Ramos (cell line): Measurements from ENCODE around the gene SF3A1.
"Not testable (repeated sequence)": the region's sequence is repeated elsewhere in the genome, so short reads cannot be mapped to it uniquely, and the experiment has no call there.

ENCODE experiments used
- in situ Hi-C: fragments of 300-500 bp; cut with MboI; formaldehyde crosslinking; loops from one replicate; pipeline ENCODE4 v1.14.3; 2022; ENCODE audit warnings: low sequenced_read_pairs; ENCODE audit not compliant: unreplicated experiment

The SF3A1 gene

GRCh38 chr22:30358541-30358940 lies 1.8 kb upstream of the SF3A1 start:
- in situ Hi-C loops: no loop called here

- in situ Hi-C loops: no loop called here
Measured at GRCh38 chr22:30357650-30358215, 1.0 kb upstream of the SF3A1 start.

- in situ Hi-C loops: no loop called here
Measured at GRCh38 chr22:30357236-30357570, 509 bp upstream of the SF3A1 start.

- in situ Hi-C loops: no loop called here
Measured at GRCh38 chr22:30354644-30355043, 2.0 kb downstream of the SF3A1 start.

GRCh38 chr22:30351226-30351625 lies 5.5 kb downstream of the SF3A1 start:
- in situ Hi-C loops: no loop called here

- in situ Hi-C loops: no loop called here
Measured at GRCh38 chr22:30348809-30349208, 7.9 kb downstream of the SF3A1 start.

GRCh38 chr22:30348404-30348803 lies 8.3 kb downstream of the SF3A1 start:
- in situ Hi-C loops: no loop called here

- in situ Hi-C loops: no loop called here
Measured at GRCh38 chr22:30347255-30347892, 9.3 kb downstream of the SF3A1 start.

- in situ Hi-C loops: no loop called here
Measured at GRCh38 chr22:30344447-30345200, 12.1 kb downstream of the SF3A1 start.

- in situ Hi-C loops: no loop called here
Measured at GRCh38 chr22:30340911-30341685, 15.6 kb downstream of the SF3A1 start.

GRCh38 chr22:30338802-30339201 lies 17.9 kb downstream of the SF3A1 start:
- in situ Hi-C loops: no loop called here

- in situ Hi-C loops: not testable (repeated sequence)
Measured at GRCh38 chr22:30338341-30338740, 18.4 kb downstream of the SF3A1 start.

- in situ Hi-C loops: no loop called here
Measured at GRCh38 chr22:30337461-30337778, 19.3 kb downstream of the SF3A1 start.

- in situ Hi-C loops: no loop called here
Measured at GRCh38 chr22:30336752-30337460, 19.8 kb downstream of the SF3A1 start.

GRCh38 chr22:30335236-30335635 lies 21.5 kb downstream of the SF3A1 start:
- in situ Hi-C loops: no loop called here

GRCh38 chr22:30334646-30335045 lies 22.0 kb downstream of the SF3A1 start:
- in situ Hi-C loops: no loop called here

- in situ Hi-C loops: no loop called here
Measured at GRCh38 chr22:30333707-30334087, 23.0 kb downstream of the SF3A1 start.

- in situ Hi-C loops: no loop called here
Measured at GRCh38 chr22:30332994-30333706, 23.5 kb downstream of the SF3A1 start.

GRCh38 chr22:30332551-30332950 lies 24.1 kb downstream of the SF3A1 start:
- in situ Hi-C loops: no loop called here

- in situ Hi-C loops: no loop called here
Measured at GRCh38 chr22:30328466-30329049, 28.1 kb downstream of the SF3A1 start.
